WTC11 (cell line): ENCODE results near the gene PDF. TPM values are rescaled to one million over a fixed set of nuclear protein-coding genes. Genes with fewer than 3 reads are reported as not detected.

ENCODE experiments used
- ATAC-seq: fragments of 200-7000 bp; cut with Tn5 transposase; 2 replicates; pipeline ENCODE4 v1.10.0; 2021; ENCODE audit warnings: mild to moderate bottlenecking, moderate library complexity
- CTCF ChIA-PET: fragments of 300-600 bp; sonication (Branson Sonifier 250); formaldehyde crosslinking; loops from one replicate; lab custom pipeline; 2021; ENCODE audit warnings: antibody characterized with exemption; lab: Charles Lee
- POLR2A ChIA-PET: fragments of 350-600 bp; sonication (Branson Sonifier 250); formaldehyde crosslinking; loops from one replicate; lab custom pipeline; 2021; ENCODE audit warnings: antibody characterized with exemption; lab: Charles Lee
- DNase-seq: peaks from one replicate; pipeline ENCODE4 v3.0.0; 2021; ENCODE audit warnings: low spot score
- H3K27ac Mint-ChIP-seq: 2 replicates; pipeline ENCODE4 v1.8.0; 2021; ENCODE audit warnings: mixed read lengths
- H3K27me3 Mint-ChIP-seq: 2 replicates; pipeline ENCODE4 v1.8.0; 2021; ENCODE audit warnings: low read depth, mild to moderate bottlenecking, moderate library complexity, mixed read lengths
- H3K36me3 Mint-ChIP-seq: 2 replicates; pipeline ENCODE4 v1.8.0; 2021; ENCODE audit warnings: mixed read lengths
- H3K4me1 Mint-ChIP-seq: 2 replicates; pipeline ENCODE4 v1.8.0; 2022; ENCODE audit warnings: mixed read lengths
- H3K4me3 Mint-ChIP-seq: 2 replicates; pipeline ENCODE4 v1.8.0; 2021; ENCODE audit warnings: mild to moderate bottlenecking, moderate library complexity, mixed read lengths
- H3K9me3 Mint-ChIP-seq: 2 replicates; pipeline ENCODE4 v1.8.0; 2021; ENCODE audit warnings: mixed read lengths
- CREB1 ChIP-seq: sonication (generic); formaldehyde crosslinking; IDR thresholded peaks from 2 replicates; pipeline ENCODE4 v1.8.0; 2023; ENCODE audit warnings: mild to moderate bottlenecking, missing genetic modification reagents
- FOXP1 ChIP-seq: sonication (generic); formaldehyde crosslinking; IDR thresholded peaks from 2 replicates; pipeline ENCODE4 v1.8.0; 2022; ENCODE audit warnings: missing genetic modification reagents, mild to moderate bottlenecking, moderate library complexity, borderline replicate concordance
- IRF2 ChIP-seq: sonication (generic); formaldehyde crosslinking; IDR thresholded peaks from 2 replicates; pipeline ENCODE4 v1.8.0; 2022; ENCODE audit warnings: low read depth, missing genetic modification reagents, borderline replicate concordance
- MXD4 ChIP-seq: fragments of 250-450 bp; sonication (Bioruptor Pico); IDR thresholded peaks from 2 replicates; pipeline ENCODE4 v1.8.0; 2021; ENCODE audit warnings: mild to moderate bottlenecking, moderate library complexity, borderline replicate concordance
- NR3C1 ChIP-seq: sonication (generic); formaldehyde crosslinking; conservative IDR thresholded peaks from 2 replicates; pipeline ENCODE4 v1.8.1; 2023; ENCODE audit warnings: low read depth, mild to moderate bottlenecking, missing genetic modification reagents
- SMAD3 ChIP-seq: sonication (generic); formaldehyde crosslinking; IDR thresholded peaks from 2 replicates; pipeline ENCODE4 v1.8.0; 2022; ENCODE audit warnings: missing genetic modification reagents, mild to moderate bottlenecking, borderline replicate concordance
- STAT6 ChIP-seq: sonication (generic); formaldehyde crosslinking; conservative IDR thresholded peaks from 2 replicates; pipeline ENCODE4 v1.8.1; 2023; ENCODE audit warnings: mild to moderate bottlenecking, low read depth, missing genetic modification reagents, moderate library complexity
- total RNA-seq: library from RNA; stranded (reverse); gene quantifications from 3 replicates; pipeline ENCODE4 v1.2.3, GENCODE V29; 2021
- TF ChIP-seq, protein P1 (sequence below): sonication (generic); formaldehyde crosslinking; IDR thresholded peaks from 2 replicates; pipeline ENCODE4 v1.8.1; 2023; ENCODE audit warnings: mild to moderate bottlenecking, moderate library complexity, missing genetic modification reagents
- TF ChIP-seq, protein P2 (sequence below): sonication (generic); formaldehyde crosslinking; IDR thresholded peaks from 2 replicates; pipeline ENCODE4 v1.8.0; 2023; ENCODE audit warnings: missing genetic modification reagents, mild to moderate bottlenecking, borderline replicate concordance
- TF ChIP-seq, protein P3 (sequence below): sonication (generic); formaldehyde crosslinking; IDR thresholded peaks from 2 replicates; pipeline ENCODE4 v1.8.1; 2022; ENCODE audit warnings: low read depth, missing genetic modification reagents, borderline replicate concordance
- TF ChIP-seq, protein P4 (sequence below): sonication (generic); formaldehyde crosslinking; IDR thresholded peaks from 2 replicates; pipeline ENCODE4 v1.8.1; 2023; ENCODE audit warnings: mild to moderate bottlenecking, missing genetic modification reagents
- TF ChIP-seq, protein P5 (sequence below): sonication (generic); formaldehyde crosslinking; IDR thresholded peaks from 2 replicates; pipeline ENCODE4 v1.8.0; 2022; ENCODE audit warnings: mild to moderate bottlenecking, missing genetic modification reagents
- TF ChIP-seq, protein P6 (sequence below): sonication (generic); formaldehyde crosslinking; IDR thresholded peaks from 2 replicates; pipeline ENCODE4 v1.8.0; 2022; ENCODE audit warnings: mild to moderate bottlenecking, missing genetic modification reagents

The PDF gene
- total RNA-seq, 1 experiment from 2014 or later, result 28.2 TPM

- no peak for TF ChIP-seq STAT6 (CRISPR knock-in tag)
- TF ChIP-seq, protein P1, sequence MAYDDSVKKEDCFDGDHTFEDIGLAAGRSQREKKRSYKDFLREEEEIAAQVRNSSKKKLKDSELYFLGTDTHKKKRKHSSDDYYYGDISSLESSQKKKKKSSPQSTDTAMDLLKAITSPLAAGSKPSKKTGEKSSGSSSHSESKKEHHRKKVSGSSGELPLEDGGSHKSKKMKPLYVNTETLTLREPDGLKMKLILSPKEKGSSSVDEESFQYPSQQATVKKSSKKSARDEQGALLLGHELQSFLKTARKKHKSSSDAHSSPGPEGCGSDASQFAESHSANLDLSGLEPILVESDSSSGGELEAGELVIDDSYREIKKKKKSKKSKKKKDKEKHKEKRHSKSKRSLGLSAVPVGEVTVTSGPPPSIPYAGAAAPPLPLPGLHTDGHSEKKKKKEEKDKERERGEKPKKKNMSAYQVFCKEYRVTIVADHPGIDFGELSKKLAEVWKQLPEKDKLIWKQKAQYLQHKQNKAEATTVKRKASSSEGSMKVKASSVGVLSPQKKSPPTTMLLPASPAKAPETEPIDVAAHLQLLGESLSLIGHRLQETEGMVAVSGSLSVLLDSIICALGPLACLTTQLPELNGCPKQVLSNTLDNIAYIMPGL (CRISPR knock-in tag), result no peak
- TF ChIP-seq NR3C1 (CRISPR knock-in tag), result no peak
These were observed 8.0 kb downstream of the PDF start (continued) for GRCh38 chr16:69322343-69322742.

DNA sequence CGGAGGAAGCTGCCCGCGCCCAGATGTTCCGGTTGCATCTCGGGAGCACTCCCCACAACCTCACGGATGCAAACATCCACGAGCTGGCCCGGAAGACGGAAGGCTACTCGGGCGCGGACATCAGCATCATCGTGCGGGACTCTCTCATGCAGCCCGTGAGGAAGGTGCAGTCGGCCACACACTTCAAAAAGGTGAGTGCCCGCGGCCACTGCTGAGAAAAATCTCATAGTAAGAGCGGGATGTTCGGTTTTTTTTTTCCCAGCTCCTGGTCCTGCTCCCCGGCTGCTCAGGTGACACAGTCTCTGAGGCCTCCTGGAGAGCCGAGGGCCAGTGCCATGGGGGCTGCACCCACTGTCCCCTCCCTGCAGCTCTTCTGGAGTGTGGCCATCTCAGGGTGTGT lies 9.3 kb downstream of the PDF start:
- peaks cover 71% of the 10 kb centered on the region for H3K36me3 Mint-ChIP-seq
- H3K27ac Mint-ChIP-seq, result peak overlapping the region; percentile 88; the same call in 1 of the 2 replicates
- ATAC-seq, result no peak
- CTCF ChIA-PET, result no interaction called here
- DNase-seq, result no peak
- no peaks in the 10 kb centered on the region for H3K9me3 Mint-ChIP-seq
- POLR2A ChIA-PET, result no interaction called here
- H3K4me1 Mint-ChIP-seq, result no peaks in the 10 kb centered on the region
- no peak overlapping the region for H3K4me3 Mint-ChIP-seq
- TF ChIP-seq FOXP1 (CRISPR knock-in tag) (no peak), IRF2 (CRISPR knock-in tag) (no peak)
- H3K27me3 Mint-ChIP-seq, result no peaks in the 10 kb centered on the region

DNA sequence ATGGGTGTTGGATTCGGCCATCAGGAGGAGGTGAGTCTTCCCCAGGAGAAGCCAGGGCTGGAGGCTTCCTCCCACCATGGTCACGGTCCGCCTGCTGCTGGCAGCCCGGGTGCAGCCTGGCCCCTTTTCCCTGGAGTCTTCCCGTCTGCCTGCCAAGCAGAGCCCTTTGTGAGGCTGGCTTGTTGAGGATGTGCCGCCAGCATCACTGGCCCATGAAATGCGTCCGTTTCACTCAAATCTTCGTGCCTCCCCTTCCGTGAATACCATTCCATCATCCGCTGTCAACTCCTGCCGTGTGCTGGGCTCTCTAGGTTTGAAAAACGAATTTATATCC lies 9.7 kb downstream of the PDF start:
- H3K36me3 Mint-ChIP-seq, result peaks cover 71% of the 10 kb centered on the region
- ATAC-seq (no peak), DNase-seq (no peak)
- ChIA-PET CTCF (no interaction called here), POLR2A (no interaction called here)
- no peak overlapping the region for H3K4me3 Mint-ChIP-seq
- H3K27ac Mint-ChIP-seq, result no peak overlapping the region; the same call in 1 of the 2 replicates
- TF ChIP-seq CREB1 (CRISPR knock-in tag), result no peak
- no peak for TF ChIP-seq SMAD3 (CRISPR knock-in tag)
- TF ChIP-seq MXD4 (CRISPR knock-in tag), result no peak
- TF ChIP-seq, protein P2, sequence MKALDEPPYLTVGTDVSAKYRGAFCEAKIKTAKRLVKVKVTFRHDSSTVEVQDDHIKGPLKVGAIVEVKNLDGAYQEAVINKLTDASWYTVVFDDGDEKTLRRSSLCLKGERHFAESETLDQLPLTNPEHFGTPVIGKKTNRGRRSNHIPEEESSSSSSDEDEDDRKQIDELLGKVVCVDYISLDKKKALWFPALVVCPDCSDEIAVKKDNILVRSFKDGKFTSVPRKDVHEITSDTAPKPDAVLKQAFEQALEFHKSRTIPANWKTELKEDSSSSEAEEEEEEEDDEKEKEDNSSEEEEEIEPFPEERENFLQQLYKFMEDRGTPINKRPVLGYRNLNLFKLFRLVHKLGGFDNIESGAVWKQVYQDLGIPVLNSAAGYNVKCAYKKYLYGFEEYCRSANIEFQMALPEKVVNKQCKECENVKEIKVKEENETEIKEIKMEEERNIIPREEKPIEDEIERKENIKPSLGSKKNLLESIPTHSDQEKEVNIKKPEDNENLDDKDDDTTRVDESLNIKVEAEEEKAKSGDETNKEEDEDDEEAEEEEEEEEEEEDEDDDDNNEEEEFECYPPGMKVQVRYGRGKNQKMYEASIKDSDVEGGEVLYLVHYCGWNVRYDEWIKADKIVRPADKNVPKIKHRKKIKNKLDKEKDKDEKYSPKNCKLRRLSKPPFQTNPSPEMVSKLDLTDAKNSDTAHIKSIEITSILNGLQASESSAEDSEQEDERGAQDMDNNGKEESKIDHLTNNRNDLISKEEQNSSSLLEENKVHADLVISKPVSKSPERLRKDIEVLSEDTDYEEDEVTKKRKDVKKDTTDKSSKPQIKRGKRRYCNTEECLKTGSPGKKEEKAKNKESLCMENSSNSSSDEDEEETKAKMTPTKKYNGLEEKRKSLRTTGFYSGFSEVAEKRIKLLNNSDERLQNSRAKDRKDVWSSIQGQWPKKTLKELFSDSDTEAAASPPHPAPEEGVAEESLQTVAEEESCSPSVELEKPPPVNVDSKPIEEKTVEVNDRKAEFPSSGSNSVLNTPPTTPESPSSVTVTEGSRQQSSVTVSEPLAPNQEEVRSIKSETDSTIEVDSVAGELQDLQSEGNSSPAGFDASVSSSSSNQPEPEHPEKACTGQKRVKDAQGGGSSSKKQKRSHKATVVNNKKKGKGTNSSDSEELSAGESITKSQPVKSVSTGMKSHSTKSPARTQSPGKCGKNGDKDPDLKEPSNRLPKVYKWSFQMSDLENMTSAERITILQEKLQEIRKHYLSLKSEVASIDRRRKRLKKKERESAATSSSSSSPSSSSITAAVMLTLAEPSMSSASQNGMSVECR (CRISPR knock-in tag), result no peak
- TF ChIP-seq, protein P3, sequence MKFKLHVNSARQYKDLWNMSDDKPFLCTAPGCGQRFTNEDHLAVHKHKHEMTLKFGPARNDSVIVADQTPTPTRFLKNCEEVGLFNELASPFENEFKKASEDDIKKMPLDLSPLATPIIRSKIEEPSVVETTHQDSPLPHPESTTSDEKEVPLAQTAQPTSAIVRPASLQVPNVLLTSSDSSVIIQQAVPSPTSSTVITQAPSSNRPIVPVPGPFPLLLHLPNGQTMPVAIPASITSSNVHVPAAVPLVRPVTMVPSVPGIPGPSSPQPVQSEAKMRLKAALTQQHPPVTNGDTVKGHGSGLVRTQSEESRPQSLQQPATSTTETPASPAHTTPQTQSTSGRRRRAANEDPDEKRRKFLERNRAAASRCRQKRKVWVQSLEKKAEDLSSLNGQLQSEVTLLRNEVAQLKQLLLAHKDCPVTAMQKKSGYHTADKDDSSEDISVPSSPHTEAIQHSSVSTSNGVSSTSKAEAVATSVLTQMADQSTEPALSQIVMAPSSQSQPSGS (CRISPR knock-in tag), result no peak
- TF ChIP-seq, protein P4, sequence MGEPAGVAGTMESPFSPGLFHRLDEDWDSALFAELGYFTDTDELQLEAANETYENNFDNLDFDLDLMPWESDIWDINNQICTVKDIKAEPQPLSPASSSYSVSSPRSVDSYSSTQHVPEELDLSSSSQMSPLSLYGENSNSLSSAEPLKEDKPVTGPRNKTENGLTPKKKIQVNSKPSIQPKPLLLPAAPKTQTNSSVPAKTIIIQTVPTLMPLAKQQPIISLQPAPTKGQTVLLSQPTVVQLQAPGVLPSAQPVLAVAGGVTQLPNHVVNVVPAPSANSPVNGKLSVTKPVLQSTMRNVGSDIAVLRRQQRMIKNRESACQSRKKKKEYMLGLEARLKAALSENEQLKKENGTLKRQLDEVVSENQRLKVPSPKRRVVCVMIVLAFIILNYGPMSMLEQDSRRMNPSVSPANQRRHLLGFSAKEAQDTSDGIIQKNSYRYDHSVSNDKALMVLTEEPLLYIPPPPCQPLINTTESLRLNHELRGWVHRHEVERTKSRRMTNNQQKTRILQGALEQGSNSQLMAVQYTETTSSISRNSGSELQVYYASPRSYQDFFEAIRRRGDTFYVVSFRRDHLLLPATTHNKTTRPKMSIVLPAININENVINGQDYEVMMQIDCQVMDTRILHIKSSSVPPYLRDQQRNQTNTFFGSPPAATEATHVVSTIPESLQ, result no peak
- TF ChIP-seq, protein P5, sequence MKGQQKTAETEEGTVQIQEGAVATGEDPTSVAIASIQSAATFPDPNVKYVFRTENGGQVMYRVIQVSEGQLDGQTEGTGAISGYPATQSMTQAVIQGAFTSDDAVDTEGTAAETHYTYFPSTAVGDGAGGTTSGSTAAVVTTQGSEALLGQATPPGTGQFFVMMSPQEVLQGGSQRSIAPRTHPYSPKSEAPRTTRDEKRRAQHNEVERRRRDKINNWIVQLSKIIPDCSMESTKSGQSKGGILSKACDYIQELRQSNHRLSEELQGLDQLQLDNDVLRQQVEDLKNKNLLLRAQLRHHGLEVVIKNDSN, result no peak
- TF ChIP-seq, protein P1 (CRISPR knock-in tag), result no peak
- TF ChIP-seq, protein P6, sequence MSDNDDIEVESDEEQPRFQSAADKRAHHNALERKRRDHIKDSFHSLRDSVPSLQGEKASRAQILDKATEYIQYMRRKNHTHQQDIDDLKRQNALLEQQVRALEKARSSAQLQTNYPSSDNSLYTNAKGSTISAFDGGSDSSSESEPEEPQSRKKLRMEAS (CRISPR knock-in tag), result no peak
- no peaks in the 10 kb centered on the region for H3K9me3 Mint-ChIP-seq
- H3K4me1 Mint-ChIP-seq, result no peaks in the 10 kb centered on the region
- no peaks in the 10 kb centered on the region for H3K27me3 Mint-ChIP-seq
